Panc1 (cell line): ENCODE measurements around the gene ANKRD13C. TPM values are rescaled to one million over a fixed set of nuclear protein-coding genes. Genes with fewer than 3 reads are reported as not detected.

ENCODE experiments used
- ATAC-seq: fragments of 200-7000 bp; cut with Tn5 transposase; 2 replicates; pipeline ENCODE4 v1.9.1; 2020; ENCODE audit warnings: mild to moderate bottlenecking, moderate library complexity
- BruUV-seq: library from RNA; stranded (reverse); fragments of 400-500 nt; replicated peaks from 2 replicates; lab custom pipeline; 2021; lab: Mats Ljungman, UMichigan
- CTCF ChIA-PET: fragments of 300-600 bp; sonication (Branson Sonifier 250); formaldehyde crosslinking; loops from one replicate; lab custom pipeline; 2022; ENCODE audit warnings: antibody characterized with exemption; lab: Charles Lee
- POLR2A ChIA-PET: fragments of 300-600 bp; sonication (Branson Sonifier 250); formaldehyde crosslinking; loops from one replicate; lab custom pipeline; 2022; ENCODE audit warnings: antibody characterized with exemption; lab: Charles Lee
- DNase-seq: peaks from one replicate; pipeline ENCODE4 v3.0.0-alpha.2; 2010; ENCODE audit warnings: low read depth, low spot score
- H3K27ac ChIP-seq: 2 replicates; pipeline ENCODE4 v1.5.1; 2011; ENCODE audit warnings: mild to moderate bottlenecking, low read length, inconsistent platforms
- H3K27me3 ChIP-seq: fragments of 200-500 bp; sonication (Bioruptor generic); 2 replicates; pipeline ENCODE4 v1.6.0; 2014; ENCODE audit warnings: low read length, inconsistent platforms; ENCODE audit not compliant: control insufficient read depth, insufficient read depth
- H3K36me3 ChIP-seq: fragments of 200-500 bp; sonication (Bioruptor generic); 2 replicates; pipeline ENCODE4 v1.5.1; 2014; ENCODE audit warnings: inconsistent platforms, mild to moderate bottlenecking, low read length, moderate library complexity; ENCODE audit not compliant: control insufficient read depth, insufficient read depth
- H3K4me1 ChIP-seq: 2 replicates; pipeline ENCODE4 v1.5.1; 2011; ENCODE audit warnings: inconsistent platforms, mild to moderate bottlenecking, low read length, moderate library complexity; ENCODE audit not compliant: control insufficient read depth, insufficient read depth
- H3K4me3 ChIP-seq, 2 experiments: 2 replicates each; pipeline ENCODE4 v1.5.1; 2011 to 2012; ENCODE audit warnings: low read depth in 2 of 2, low read length in 2 of 2, mild to moderate bottlenecking in 2 of 2, inconsistent platforms in 1 of 2, moderate library complexity in 1 of 2
- H3K9me3 ChIP-seq: fragments of 200-500 bp; sonication (Bioruptor generic); 2 replicates; pipeline ENCODE4 v1.5.1; 2014; ENCODE audit warnings: low read depth, mild to moderate bottlenecking, inconsistent platforms, low read length, moderate library complexity; ENCODE audit not compliant: control insufficient read depth, insufficient read depth
- CTCF ChIP-seq: fragments of 450-650 bp; IDR thresholded peaks from 2 replicates; pipeline ENCODE4 v1.5.1; 2017; ENCODE audit warnings: mild to moderate bottlenecking
- POLR2AphosphoS5 ChIP-seq: IDR thresholded peaks from 2 replicates; pipeline ENCODE4 v1.6.1; 2012; ENCODE audit warnings: mild to moderate bottlenecking, low read depth, low read length, moderate library complexity
- REST ChIP-seq, 2 experiments: IDR thresholded peaks; 2 replicates each; pipeline ENCODE4 v1.6.1; 2011 to 2012; ENCODE audit warnings: low read depth in 2 of 2, control low read depth in 1 of 2, low read length in 1 of 2, mild to moderate bottlenecking in 1 of 2, moderate library complexity in 1 of 2; ENCODE audit not compliant: insufficient read depth in 1 of 2
- SIN3A ChIP-seq: IDR thresholded peaks from 2 replicates; pipeline ENCODE4 v1.6.1; 2012; ENCODE audit warnings: low read depth, mild to moderate bottlenecking, low read length, moderate library complexity, borderline replicate concordance; ENCODE audit not compliant: insufficient read depth
- TCF7L2 ChIP-seq: IDR thresholded peaks from 2 replicates; pipeline ENCODE4 v1.6.1; 2011; ENCODE audit warnings: mild to moderate bottlenecking, low read depth, low read length, inconsistent platforms
- in situ Hi-C: cut with HindIII; loops from 2 replicates; pipeline ENCODE4 v1.10.0; 2016; ENCODE audit warnings: low sequenced_read_pairs, low pct_unique_long_range_greater_than_20kb
- intact Hi-C: fragments of 100-400 bp; cut with micrococcal nuclease; formaldehyde crosslinking; loops from one replicate; pipeline ENCODE4 v1.10.0; 2022; ENCODE audit not compliant: unreplicated experiment
- total RNA-seq: library from RNA; stranded (reverse); gene quantifications from one replicate; pipeline ENCODE4 v1.2.1, GENCODE V29; 2021; ENCODE audit not compliant: unreplicated experiment

ANKRD13C gene
- total RNA-seq, 1 experiment from 2014 or later = 20.7 TPM

GRCh38 chr1:70227439-70227838 lies 127.1 kb downstream of the ANKRD13C start:
- H3K9me3 ChIP-seq = no peaks in the 10 kb centered on the region
- no TSS peak for BruUV-seq
- peaks cover 34% of the 10 kb centered on the region for H3K4me1 ChIP-seq
- ATAC-seq = no peak
- peaks cover 83% of the 10 kb centered on the region for H3K36me3 ChIP-seq
- CTCF ChIA-PET = no interaction called here
- H3K27ac ChIP-seq = no peak overlapping the region
- in situ Hi-C loops (no loop called here), intact Hi-C loops (no loop called here)
- H3K27me3 ChIP-seq = no peaks in the 10 kb centered on the region
- POLR2A ChIA-PET = no interaction called here
- no peak overlapping the region for H3K4me3 ChIP-seq
- no peak for DNase-seq
- TF ChIP-seq REST (IDR thresholded peaks at IDR 0.05; ENCODE audit: insufficient read depth in 1 of 2, low read depth in 2 of 2, low read length in 1 of 2) = no peak
- no peak for TF ChIP-seq SIN3A
- TF ChIP-seq TCF7L2 = no peak
- no peak for TF ChIP-seq POLR2AphosphoS5
- TF ChIP-seq CTCF = no peak

- DNase-seq = no peak
- H3K9me3 ChIP-seq = no peaks in the 10 kb centered on the region
- POLR2A ChIA-PET = no interaction called here
- in situ Hi-C loops (no loop called here), intact Hi-C loops (no loop called here)
- peaks cover 61% of the 10 kb centered on the region for H3K36me3 ChIP-seq
- CTCF ChIA-PET = no interaction called here
- no peak for ATAC-seq
- no TSS peak for BruUV-seq
- H3K4me1 ChIP-seq = peaks cover 40% of the 10 kb centered on the region
- H3K27me3 ChIP-seq = no peaks in the 10 kb centered on the region
- H3K4me3 ChIP-seq = no peak overlapping the region
- no peak overlapping the region for H3K27ac ChIP-seq
- no peak for TF ChIP-seq SIN3A
- no peak for TF ChIP-seq CTCF
- TF ChIP-seq TCF7L2 = no peak
- TF ChIP-seq REST (IDR thresholded peaks at IDR 0.05; ENCODE audit: insufficient read depth in 1 of 2, low read depth in 2 of 2, low read length in 1 of 2) = no peak
- TF ChIP-seq POLR2AphosphoS5 = no peak
Observed at GRCh38 chr1:70224954-70225353, 129.6 kb downstream of the ANKRD13C start.
